IPS DF 4.7 (cell line): ENCODE measurements around the gene PRSS8.
"Not testable (repeated sequence)": the region's sequence is repeated elsewhere in the genome, so short reads cannot be mapped to it uniquely, and the experiment has no call there.

ENCODE experiments used
- DNase-seq: peaks from one replicate; pipeline ENCODE4 v3.0.0-alpha.2; 2013; ENCODE audit warnings: low spot score; ENCODE audit errors: extremely low read depth

PRSS8 gene

DNA sequence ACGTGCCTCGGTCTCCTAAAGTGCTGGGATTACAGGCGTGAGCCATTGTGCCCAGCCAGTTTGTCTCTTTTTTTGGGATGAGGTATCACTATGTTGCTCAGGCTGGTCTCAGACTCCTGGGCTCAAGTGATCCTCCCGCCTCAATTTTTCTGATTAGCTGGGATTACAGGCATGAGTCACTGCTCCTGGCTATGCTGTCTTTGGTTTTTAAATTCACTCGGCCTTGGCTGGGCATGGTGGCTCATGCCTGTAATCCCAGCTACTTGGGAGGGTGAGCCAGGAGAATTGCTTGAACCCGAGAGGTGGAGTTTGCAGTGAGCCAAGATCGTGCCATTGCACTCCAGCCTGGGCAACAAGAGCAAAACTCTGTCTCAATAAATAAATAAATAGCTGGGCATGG is 8.9 kb upstream of the PRSS8 start:
- DNase-seq = not testable (repeated sequence)

DNA sequence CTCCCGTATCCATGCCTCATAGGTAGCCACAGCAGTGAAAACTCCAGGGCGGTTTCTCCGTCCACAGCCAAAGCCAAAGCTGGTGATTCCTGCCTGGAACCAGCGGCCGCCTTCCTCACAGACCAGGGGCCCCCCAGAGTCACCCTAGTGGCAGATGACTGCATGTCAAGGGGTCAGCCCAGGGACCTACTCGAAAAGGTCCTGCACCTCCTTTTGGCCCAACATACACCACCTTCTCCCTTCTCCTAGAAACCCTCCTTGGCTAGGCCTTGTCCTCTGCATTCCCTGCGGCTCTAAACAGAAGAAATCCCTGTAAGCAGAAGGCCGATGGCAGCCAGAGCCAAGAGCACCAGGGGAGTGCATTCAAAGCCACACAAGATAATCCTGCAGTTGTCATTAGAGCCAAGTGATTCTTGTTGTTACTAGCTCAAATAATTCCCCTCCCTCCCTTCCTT is 8.2 kb upstream of the PRSS8 start:
- no peak for DNase-seq

DNA sequence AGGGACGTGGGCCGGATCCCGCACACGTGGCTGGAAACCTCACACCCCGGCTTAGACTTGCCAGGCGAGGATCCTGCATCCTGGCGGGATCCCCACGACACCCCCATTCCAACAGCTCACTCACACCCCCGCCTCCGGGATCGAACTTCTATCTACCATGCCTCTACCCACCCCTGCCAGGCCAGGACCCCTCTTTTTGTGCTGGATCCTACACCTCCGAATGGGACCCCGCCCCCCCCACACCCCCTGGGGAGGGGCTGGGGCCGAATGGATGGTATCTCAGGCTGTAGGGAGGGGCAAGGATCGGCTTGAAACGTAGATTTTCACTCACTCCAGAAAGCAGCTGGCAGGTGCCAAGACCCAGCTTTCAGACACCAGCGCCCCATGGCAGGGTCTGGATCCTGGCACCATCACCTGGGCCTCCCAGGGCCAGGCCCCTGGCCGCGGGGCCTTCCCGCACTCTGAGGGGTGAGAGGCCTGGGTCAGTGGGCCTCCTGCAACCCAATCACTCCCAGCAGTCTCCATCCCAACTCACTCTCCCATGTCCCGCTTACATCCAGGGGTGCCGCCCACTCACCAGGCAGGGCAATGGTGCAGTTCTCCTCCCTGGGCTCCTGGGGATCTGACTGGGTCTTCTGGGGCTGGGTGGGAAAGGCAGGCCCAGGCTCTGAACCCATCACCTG is 7.6 kb upstream of the PRSS8 start:
- DNase-seq = no peak

DNA sequence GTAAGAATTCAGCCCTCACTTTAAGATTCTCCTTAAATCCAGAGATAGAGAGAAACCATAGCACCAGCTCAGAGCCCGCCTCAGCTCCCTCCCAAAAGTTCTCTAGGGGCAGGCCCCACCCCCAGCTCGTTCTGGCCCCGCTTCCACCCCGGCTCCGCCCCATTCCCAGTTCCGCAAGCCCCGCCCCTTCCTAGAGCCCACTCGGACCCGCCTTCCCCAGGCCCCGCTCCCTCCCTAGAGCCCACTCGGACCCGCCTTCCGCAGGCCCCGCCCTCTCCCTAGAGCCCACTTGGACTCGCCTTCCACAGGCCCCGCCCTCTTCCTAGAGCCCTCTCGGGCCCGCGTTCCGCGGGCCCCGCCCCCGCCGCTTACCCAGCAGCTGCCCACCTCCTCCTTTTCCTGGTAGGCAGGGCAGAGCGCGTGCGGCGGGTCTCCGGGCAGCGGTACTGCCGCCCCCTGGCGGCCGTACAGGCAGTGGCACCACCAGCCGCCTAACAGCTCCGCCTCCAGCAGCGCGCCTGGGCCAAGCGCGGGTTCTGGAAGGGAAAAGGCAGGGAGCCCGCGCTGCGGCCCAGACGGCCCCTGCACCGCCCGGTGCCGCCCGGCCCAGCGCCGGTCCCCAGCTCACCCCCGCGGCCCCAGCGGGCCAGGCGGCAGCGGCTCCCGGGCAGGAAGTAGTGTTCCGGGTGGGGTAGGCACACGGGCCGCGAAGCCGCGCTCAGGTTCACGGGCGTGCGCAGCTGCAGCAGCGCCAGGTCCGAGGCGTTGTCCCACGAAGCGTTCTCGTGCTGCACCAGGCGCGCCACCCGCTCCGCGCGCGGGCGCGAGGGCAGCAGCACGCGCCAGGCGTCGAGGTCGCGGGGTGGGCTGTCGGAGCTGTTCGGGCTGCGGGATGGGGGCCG is 6.8 kb upstream of the PRSS8 start:
- DNase-seq = no peak

DNA sequence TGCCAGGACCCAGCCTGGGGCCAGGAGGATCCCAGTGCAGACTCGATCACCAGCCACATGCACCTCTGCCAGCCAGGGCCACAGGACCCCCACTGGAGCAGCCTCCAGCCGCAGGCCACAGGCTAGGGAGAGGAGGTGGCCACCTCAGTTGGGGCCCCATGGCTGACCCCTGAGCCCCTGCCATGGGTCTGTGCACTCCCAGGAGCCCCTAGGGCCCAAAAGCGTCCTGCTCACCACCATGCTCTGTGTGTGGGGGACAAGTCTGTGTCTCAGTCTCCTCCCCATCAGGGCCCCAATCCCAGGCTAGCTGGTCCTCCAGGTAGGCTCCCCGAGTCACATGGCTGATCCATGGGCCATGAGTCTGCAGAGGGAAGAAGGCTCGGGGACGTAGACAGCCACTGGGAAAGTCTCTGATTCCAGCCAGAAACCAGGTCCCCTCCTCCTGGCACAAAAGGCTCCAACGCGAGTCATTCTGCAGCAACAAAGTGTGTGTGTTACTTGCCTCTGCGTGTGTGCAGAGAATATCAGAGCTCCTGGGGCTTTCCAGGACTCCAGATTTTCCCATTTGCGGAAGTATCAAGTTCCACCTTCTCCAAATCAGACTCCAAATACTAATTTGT is 6.1 kb upstream of the PRSS8 start:
- DNase-seq = no peak

DNA sequence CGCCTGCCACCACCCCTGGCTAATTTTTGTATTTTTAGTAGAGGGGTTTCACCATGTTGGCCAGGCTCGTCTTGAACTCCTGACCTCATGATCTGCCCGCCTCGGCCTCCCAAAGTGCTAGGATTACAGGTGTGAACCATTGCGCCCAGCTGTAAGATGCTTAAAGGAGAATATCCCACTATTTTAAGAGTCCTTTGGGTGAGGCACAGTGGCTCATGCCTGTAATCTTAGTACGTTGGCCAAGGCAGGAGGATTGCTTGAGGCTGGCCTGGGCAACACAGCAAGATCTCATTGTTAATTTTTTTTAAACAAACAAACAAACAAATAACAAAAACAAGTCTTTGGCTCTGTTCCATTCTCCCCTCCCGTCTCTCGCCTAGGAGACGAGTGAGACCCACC is 5.5 kb upstream of the PRSS8 start:
- DNase-seq = not testable (repeated sequence)

DNA sequence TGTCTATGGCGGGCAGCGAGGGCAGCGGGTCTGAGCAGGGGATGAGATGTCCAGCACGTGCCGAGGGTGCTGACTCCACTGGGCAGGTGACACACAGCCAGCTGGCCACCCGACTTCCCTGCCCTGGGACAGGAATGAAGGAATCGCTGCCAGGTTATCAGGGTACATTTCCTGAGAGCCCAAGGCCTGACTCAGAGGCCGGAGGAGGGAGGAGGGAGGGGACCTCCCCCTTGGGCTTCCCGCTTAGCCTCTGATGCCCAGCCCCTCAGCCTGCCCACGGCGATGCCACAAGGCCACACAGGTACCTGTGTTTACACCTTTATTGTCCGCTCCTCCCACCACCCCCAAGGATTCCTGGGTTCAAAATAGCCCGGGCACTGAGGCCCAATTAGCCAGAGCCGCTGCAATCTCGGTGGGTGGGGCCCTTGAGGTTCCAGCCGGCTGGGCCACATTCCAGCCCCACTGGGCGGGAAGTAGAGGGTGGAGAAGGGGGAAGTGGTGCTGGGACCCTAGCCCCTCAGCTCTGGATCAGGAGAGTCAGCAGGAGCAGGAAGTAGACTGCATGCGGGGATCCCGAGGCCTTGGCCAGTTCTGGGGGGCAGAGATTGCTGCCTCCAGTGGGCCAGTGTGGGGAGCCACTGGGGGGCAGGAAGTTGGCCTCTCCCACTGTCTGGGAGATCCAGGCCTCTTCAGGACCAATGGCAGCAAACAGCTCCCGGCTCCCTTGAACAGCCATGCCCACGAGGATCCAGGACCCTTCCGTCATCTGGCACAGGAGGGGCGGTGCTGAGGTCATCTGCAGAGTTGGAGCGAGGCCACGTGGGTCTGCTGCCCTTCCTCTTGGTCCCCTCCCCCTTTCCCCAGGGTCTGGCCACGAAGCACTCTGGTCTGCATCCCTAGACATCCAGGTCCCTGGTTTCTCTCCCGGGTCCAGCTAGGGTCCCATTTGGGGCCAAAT is 3.4 kb upstream of the PRSS8 start:
- DNase-seq = no peak

DNA sequence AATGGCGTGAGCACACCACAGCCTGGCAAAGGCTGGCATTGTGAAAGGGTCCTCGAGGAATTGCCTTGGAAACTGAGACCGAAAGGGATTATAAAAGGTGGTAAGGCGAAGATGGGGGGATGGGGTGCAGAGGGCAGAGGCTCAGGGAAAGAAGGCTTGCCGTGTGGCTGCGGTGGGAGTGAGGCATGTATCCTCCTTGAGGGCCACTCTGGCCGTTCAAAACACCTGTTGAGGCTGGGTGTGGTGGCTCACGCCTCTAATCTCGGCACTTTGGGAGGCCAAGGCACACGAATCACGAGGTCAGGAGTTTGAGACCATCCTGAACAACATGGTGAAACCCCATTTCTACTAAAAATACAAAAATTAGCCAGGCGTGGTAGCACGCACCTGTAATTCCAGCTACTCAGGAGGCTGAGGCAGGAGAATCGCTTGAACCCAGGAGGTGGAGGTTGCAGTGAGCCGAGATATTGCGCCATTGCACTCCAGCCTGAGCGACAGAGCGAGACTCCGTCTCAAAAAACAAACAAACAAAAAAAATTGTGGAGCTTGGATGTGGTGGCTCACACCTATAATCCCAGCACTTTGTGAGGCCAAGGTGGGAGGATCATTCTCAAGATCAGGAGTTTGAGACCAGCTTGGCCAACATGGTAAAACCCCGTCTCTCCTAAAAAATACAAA is 1.4 kb upstream of the PRSS8 start:
- not testable (repeated sequence) for DNase-seq

DNA sequence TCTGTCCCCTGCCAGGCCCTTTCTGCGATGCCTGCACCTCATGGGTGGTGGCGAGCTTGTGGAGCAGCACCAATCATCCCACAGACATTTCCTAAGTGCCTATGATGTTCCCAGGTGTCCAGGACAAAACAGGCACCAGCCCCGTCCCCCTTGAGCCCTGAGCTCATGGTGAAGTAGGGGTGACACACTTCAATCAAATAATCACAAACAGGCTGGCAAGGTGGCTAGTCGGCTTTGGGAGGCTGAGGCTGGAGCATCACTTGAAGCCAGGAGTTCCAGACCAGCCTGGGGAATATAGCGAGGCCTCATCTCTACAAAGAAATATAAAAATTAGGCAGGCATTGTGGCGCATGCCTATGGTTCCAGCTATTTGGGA is 748 bp upstream of the PRSS8 start:
- no peak for DNase-seq

DNA sequence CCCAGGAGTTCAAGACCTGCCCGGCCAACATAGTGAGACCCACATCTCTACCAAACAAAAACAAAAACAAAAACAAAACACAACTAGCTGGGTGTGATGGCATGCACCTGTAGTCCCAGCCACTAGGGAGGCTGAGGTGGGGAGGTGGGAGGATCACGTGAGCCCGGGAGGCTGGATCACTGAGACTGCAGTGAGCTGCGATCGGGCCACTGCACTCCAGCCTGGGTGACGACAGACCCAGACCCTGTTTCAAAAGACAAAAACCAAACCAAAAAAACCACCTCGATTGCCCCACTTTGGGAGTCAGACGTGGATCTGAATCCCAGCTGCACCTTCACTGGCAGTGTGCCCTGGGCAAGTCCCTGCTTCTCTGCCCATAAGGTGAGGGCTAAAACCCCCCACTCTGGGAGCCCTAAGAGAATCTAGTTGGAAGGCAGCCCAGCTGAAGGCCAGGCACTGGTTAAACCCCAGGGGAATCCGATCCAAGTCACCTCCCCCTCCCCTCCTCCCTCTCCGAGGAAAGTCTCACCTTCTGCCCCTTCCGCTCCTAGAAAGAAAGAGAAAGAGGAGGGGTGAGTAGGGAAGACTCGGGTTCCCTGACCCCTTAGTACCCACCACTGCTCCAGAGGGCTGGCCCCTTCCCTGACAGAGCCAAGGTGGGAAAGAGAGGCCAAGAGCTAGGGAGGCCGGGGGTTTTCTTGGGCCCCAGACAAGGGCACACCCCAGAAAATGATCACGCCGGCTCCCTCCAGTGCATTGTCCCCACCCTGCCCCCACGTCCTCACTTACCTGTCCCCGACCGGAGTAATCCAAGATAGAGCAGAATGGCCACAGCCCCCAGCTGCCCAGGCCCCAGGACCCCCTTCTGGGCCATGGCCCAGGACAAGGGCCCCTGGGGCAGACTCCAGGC is 647 bp downstream of the PRSS8 start:
- DNase-seq = no peak

DNA sequence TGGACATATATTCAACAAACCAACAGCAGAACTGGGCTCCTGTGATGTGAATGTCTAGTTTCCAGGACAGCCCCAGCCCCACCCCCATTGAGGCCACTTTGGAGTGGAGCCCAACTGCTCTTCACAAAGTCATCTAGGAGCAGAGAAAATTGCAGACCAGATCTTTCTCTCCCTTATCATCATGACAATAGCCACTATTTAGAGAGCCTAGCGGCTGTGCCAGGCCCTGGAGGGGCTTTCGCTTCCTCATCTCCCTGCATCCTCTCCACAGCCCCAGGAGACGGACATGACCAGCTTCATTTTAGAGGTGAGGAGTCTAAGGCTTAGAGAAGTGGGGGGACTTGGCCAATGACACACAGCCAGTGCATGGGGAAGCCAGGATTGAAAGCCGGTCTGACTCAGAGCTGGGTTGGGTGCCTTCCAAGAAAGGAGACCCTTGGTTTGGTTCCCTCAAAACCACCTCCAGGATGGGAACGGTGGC is 1.4 kb downstream of the PRSS8 start:
- no peak for DNase-seq

DNA sequence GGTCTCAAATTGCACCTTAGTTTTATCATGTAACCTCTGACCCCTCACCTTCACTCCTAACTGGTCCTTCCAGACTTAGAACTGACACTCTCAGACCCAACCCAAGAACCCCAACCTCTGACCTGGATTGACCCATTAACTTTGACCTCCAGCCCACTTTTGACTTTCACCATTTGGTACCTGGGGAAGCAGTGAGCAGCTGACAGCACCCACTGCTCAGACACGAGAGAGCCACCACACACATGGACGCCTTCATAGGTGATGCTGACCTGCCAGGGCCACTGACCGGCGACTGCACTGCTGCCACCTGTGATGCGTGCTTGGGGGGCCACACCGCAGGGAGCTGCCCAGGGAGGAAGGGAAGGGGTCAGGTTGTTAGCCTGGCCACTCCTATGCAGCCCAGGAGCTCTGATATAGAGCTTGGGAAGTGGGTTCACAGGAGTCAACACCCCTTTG is 2.5 kb downstream of the PRSS8 start:
- no peak for DNase-seq

DNA sequence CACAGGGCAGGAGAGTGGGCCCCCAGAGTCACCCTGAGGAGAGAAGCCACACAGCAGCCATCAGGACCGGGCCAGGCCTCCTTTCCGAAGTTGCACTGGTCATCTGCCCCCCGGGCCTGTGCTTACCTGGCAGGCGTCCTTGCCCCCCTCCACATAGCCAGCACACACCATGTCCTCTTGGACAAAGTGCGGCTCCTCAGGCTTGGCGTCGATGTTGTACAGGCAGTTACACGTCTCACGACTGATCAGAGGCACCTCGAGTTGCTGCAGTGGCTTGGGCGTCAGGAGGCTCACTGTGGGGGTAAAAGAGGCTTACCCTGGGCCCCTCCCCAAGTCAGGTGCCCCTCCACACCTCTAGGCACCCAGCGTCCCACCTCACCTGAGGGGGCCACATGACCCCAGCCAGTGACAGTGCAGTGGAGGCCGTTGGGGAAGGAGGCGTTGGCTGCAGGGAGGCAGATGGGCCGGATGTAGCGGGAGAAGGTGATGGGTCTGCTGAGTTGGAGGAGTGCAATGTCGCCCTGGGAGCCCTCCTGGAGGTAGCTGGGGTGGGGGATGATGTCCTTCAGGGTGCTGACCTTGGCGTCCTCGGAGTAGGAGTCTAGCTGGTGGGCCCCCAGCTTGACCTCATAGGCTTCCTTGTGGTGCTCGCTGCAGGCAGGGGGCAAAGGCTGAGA is 3.1 kb downstream of the PRSS8 start:
- no peak for DNase-seq

DNA sequence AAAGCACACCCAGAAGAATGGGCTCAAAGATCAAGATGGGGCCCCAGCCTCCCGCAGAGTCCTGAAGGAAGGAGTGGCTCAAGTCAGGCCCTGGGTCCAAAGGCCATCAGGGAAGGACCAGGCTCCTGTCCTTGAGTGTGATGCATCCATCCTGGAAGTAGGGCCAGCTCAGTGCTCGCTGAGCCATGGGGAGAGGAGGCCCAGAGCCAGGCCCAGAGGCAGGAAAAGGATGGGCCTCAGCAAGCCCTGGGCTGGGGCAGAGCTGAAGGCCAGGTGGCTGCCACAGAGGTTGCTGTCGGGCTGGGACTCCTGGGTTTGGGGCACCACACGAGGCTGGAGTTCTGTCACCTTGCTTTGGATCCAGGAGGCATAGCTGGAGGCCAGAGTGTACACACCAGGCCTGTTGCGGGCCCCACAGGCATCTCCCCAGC is 3.7 kb downstream of the PRSS8 start:
- DNase-seq = no peak

DNA sequence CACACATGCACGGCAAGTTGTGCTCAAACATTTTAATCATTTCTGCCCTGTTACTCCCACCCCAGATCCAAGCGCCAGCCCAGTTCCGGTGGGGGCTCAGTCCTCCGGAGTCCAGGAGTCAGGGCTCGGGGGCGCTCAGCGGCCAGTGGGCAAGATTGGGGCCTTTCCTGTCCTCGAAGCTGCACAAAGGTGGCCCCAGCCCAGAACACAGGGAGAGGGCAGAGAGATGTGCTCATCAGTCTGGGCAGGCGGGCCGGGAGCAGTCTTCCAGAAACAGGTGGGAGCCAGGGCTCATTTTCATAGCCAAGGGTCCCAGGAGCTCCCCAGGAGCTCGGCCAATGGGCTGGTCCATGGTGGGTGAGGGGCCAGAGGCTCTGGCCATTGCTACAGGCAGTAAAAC is 4.1 kb downstream of the PRSS8 start:
- no peak for DNase-seq

DNA sequence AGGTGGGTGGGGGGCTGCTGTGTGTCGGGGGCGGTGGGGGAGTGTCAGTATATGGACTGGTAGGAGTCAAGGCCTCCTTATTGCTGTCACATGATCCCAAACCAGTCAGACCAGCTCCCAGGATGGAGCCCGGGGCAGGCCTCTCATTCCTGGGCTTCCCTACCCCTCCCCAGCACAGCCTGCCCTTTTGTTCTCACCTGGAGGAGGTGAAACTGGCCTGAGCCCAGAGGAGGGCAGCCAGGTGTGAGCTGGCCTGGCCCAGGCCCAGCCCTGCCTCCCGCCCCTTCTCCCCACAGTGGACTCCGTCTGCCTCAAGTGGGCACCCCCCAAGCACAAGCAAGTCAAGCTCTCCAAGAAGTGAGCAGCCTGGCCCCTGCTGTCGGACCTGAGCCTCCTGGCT is 4.6 kb downstream of the PRSS8 start:
- DNase-seq = no peak

DNA sequence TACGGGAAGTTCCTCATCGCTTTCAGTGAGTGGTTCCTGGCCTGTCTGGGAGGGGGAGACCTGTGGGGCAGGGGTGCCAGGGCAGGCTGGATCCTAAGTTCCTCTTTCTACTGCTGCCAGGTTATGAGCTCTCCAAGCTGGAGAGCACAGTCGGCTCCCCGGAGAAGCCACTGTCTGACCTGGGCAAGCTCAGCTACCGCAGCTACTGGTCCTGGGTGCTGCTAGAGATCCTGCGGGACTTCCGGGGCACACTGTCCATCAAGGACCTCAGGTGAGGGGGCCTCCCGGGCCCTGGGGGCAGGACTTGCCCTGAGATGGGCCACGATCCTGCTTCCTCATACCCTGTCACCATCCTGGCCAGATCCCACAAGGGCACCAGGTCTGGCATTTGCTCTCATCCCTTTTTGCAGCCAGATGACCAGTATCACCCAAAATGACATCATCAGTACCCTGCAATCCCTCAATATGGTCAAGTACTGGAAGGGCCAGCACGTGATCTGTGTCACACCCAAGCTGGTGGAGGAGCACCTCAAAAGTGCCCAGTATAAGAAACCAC is 5.1 kb downstream of the PRSS8 start:
- DNase-seq = no peak

DNA sequence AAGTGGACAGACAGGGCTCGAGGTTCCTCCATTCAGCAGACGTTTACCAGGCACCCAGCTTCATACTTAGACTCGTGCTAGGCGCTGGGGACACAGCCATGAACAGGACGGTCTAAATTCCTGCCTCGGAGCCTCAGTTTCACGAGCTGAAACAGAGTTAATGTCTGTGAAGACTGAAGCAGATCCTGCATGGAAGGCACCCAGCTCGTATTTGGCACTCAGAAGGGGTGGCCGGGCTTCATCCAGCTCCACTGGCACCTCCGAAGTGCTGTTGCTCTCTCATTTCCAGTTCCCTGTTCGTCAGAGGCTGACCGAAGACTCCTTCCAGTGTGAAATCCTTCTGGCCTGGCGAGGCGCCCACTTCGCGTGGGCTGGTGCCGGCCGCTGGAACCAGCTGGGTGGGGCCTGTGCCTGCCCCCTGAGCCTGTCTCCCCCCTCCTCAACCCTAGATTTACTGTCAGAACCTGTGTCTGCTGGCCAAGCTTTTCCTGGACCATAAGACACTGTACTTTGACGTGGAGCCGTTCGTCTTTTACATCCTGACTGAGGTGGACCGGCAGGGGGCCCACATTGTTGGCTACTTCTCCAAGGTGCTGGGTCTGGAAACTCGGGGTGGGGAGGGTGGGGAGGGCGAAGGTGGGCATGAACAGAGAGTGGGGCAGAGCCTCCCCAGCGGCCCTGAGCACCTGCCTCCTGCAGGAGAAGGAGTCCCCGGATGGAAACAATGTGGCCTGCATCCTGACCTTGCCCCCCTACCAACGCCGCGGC is 5.8 kb downstream of the PRSS8 start:
- DNase-seq = no peak
